Stomach (tissue), 4 donors: ENCODE data around the gene OLFML1.

Source experiments
- EP300 ChIP-seq: sonication (generic); formaldehyde crosslinking; IDR thresholded peaks from one replicate; pipeline ENCODE4 v1.6.1; 2017; ENCODE audit warnings: antibody characterized with exemption
- TF ChIP-seq, protein P1 (sequence below), 7 experiments: fragments of 450-650 bp in 4 of 7; fragments of 200-600 bp in 3 of 7; sonication (generic) in 3 of 7; IDR thresholded peaks; one replicate each; pipeline ENCODE4 v1.5.1; 2016 to 2019; ENCODE audit warnings: antibody characterized with exemption in 7 of 7, control low read depth in 2 of 7, mild to moderate bottlenecking in 1 of 7

DNA sequence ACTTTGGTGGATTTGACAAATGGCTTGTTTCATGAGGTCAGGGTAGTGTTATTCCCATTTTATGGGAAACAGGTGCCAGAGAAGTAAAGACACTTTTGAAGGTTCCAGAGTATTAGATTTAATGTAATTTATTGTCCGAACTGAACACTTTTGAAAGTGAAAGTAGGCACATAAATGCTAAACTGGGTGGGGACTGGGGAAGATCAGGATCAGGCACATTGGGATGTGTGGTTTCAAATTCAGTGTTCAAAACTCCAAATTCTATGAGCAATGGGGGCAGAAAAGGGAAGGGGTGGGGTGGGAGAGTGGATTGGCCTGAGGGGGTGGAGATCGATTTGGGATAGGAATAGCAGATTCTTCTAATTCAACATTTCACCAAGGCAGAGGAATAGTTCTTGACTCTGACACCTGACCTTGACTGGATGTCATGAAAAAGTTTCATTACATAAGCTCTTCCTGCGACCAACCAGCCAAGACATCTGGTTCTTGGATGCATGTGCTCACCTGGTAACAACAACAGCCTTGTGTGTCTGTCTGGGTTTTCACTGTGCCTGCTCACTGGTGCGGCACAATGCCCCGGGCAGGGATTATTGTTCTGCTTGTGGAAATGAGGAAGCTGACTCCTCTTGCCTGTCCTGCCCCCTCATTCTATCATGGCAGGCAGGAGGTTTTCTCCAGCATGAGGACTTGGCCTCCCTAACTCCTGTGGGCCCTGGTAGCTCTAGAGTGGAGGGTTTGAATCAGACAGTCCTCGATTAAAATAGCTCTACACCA is 39.3 kb downstream of the OLFML1 start:
- TF ChIP-seq, protein P1, sequence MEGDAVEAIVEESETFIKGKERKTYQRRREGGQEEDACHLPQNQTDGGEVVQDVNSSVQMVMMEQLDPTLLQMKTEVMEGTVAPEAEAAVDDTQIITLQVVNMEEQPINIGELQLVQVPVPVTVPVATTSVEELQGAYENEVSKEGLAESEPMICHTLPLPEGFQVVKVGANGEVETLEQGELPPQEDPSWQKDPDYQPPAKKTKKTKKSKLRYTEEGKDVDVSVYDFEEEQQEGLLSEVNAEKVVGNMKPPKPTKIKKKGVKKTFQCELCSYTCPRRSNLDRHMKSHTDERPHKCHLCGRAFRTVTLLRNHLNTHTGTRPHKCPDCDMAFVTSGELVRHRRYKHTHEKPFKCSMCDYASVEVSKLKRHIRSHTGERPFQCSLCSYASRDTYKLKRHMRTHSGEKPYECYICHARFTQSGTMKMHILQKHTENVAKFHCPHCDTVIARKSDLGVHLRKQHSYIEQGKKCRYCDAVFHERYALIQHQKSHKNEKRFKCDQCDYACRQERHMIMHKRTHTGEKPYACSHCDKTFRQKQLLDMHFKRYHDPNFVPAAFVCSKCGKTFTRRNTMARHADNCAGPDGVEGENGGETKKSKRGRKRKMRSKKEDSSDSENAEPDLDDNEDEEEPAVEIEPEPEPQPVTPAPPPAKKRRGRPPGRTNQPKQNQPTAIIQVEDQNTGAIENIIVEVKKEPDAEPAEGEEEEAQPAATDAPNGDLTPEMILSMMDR (IDR thresholded peaks at IDR 0.05) = no peak
- no peak for TF ChIP-seq EP300
